ENCODE data around the gene NTRK1.
A peak's percentile ranks its signal among the peaks of the same experiment; 100 is the strongest.

Gene NTRK1

GRCh38 chr1:156860628-156861423 is at the start of gene NTRK1:
Gene NTRK1 (plus strand): TSS chr1:156860865. CDS start chr1:156860935, 70 bp downstream.
- DNase-seq (ENCODE audit: low read depth in 2 of 2) = peak; percentile 44 to 46

- DNase-seq (ENCODE audit: low read depth in 2 of 2) = no peak
Measured at GRCh38 chr1:156811168-156811567, 49.5 kb upstream of the NTRK1 start.

- DNase-seq (ENCODE audit: low read depth in 2 of 2) = no peak
Measured at GRCh38 chr1:156812293-156812990, 48.2 kb upstream of the NTRK1 start.

GRCh38 chr1:156813298-156813697 is 47.4 kb upstream of the NTRK1 start:
- DNase-seq (ENCODE audit: low read depth in 2 of 2) = no peak

- peak; percentile 63 to 78 for DNase-seq (ENCODE audit: low read depth in 2 of 2)
Measured at GRCh38 chr1:156813750-156814570, 46.7 kb upstream of the NTRK1 start.

GRCh38 chr1:156814571-156815260 is 45.9 kb upstream of the NTRK1 start:
- peak in 1 of 2 donors; percentile 35 for DNase-seq (ENCODE audit: low read depth in 2 of 2)

- no peak for DNase-seq (ENCODE audit: low read depth in 2 of 2)
Measured at GRCh38 chr1:156815307-156815826, 45.3 kb upstream of the NTRK1 start.

- no peak for DNase-seq (ENCODE audit: low read depth in 2 of 2)
Measured at GRCh38 chr1:156815961-156816422, 44.7 kb upstream of the NTRK1 start.

- peak; percentile 78 to 90 for DNase-seq (ENCODE audit: low read depth in 2 of 2)
Measured at GRCh38 chr1:156816561-156817328, 43.9 kb upstream of the NTRK1 start, which contains the start of gene SH2D2A. Gene SH2D2A (minus strand): TSS chr1:156816848. CDS start chr1:156816708, 140 bp downstream.

- no peak for DNase-seq (ENCODE audit: low read depth in 2 of 2)
Measured at GRCh38 chr1:156821801-156822200, 38.9 kb upstream of the NTRK1 start.

- no peak for DNase-seq (ENCODE audit: low read depth in 2 of 2)
Measured at GRCh38 chr1:156822680-156823079, 38.0 kb upstream of the NTRK1 start.

- no peak for DNase-seq (ENCODE audit: low read depth in 2 of 2)
Measured at GRCh38 chr1:156823210-156823790, 37.4 kb upstream of the NTRK1 start.

- no peak for DNase-seq (ENCODE audit: low read depth in 2 of 2)
Measured at GRCh38 chr1:156826630-156827029, 34.0 kb upstream of the NTRK1 start.

- DNase-seq (ENCODE audit: low read depth in 2 of 2) = no peak
Measured at GRCh38 chr1:156828400-156829124, 32.1 kb upstream of the NTRK1 start.

GRCh38 chr1:156832434-156832833 is 28.2 kb upstream of the NTRK1 start:
- DNase-seq (ENCODE audit: low read depth in 2 of 2) = no peak

GRCh38 chr1:156833603-156834002 is 27.1 kb upstream of the NTRK1 start:
- no peak for DNase-seq (ENCODE audit: low read depth in 2 of 2)

- DNase-seq (ENCODE audit: low read depth in 2 of 2) = no peak
Measured at GRCh38 chr1:156834322-156834721, 26.3 kb upstream of the NTRK1 start.

GRCh38 chr1:156836041-156836654 is 24.5 kb upstream of the NTRK1 start:
- peak in 1 of 2 donors; percentile 14 for DNase-seq (ENCODE audit: low read depth in 2 of 2)

- no peak for DNase-seq (ENCODE audit: low read depth in 2 of 2)
Measured at GRCh38 chr1:156836892-156837291, 23.8 kb upstream of the NTRK1 start.

Measured in stimulated activated CD4-positive, alpha-beta T cell treated with anti-CD3 and anti-CD28 coated beads, Interleukin-1b, Interleukin-23, amount 100 ng/mL, for 4 hours (primary cell).